HepG2 (cell line): ENCODE results near the gene DGCR6. TPM values are rescaled to one million over a fixed set of nuclear protein-coding genes. Genes with fewer than 3 reads are reported as not detected.

Experiments used
- ATAC-seq: fragments of 200-7000 bp; cut with Tn5 transposase; 3 replicates; pipeline ENCODE4 v1.9.1; 2020; ENCODE audit warnings: mild to moderate bottlenecking, moderate library complexity
- BruUV-seq: library from RNA; stranded (reverse); fragments of 400-500 nt; replicated peaks from 2 replicates; lab custom pipeline; 2021; lab: Mats Ljungman, UMichigan
- CTCF ChIA-PET: fragments of 300-600 bp; formaldehyde crosslinking; extraction: SDS; loops from one replicate; lab custom pipeline; 2021; ENCODE audit warnings: low total read pairs, inconsistent platforms, low intra/inter-chr PET ratio; lab: Yijun Ruan, JAX
- POLR2A ChIA-PET: fragments of 350-600 bp; sonication (Branson Sonifier 250); formaldehyde crosslinking; loops from one replicate; lab custom pipeline; 2020; ENCODE audit warnings: antibody characterized with exemption, inconsistent platforms; lab: Yijun Ruan, JAX
- DNase-seq: peaks from one replicate; pipeline ENCODE4 v3.0.0-alpha.2; 2015; ENCODE audit warnings: low spot score
- FAIRE-seq: peaks from 3 replicates; lab custom pipeline; 2011; peaks lifted over from hg19 to GRCh38; lab: Jason Lieb, UNC
- H2AFZ ChIP-seq: one replicate; pipeline ENCODE4 v1.6.1; 2011; ENCODE audit warnings: low read length, inconsistent platforms
- H3K27ac ChIP-seq: fragments of 300-600 bp; 3 replicates; pipeline ENCODE4 v1.8.0; 2011; ENCODE audit warnings: mixed run types, mild to moderate bottlenecking, mixed read lengths, low read length, inconsistent platforms; ENCODE audit not compliant: insufficient read depth; ENCODE audit errors: extremely low read length
- H3K27me3 ChIP-seq, 2 experiments: fragments of 200-600 bp in 1 of 2; 2 replicates in 1 of 2; 3 replicates in 1 of 2; pipeline versions ENCODE4 v1.6.0 to v1.8.0; 2011; ENCODE audit warnings: low read length in 2 of 2, mild to moderate bottlenecking in 2 of 2, moderate library complexity in 2 of 2, inconsistent platforms in 1 of 2; ENCODE audit not compliant: insufficient read depth in 2 of 2, control insufficient read depth in 1 of 2
- H3K36me3 ChIP-seq, 2 experiments: fragments of 200-600 bp in 1 of 2; replicated peaks in 1 of 2; 2 replicates in 1 of 2; 3 replicates in 1 of 2; pipeline versions ENCODE4 v1.5.1 to v1.8.0; 2011; ENCODE audit warnings: low read length in 2 of 2, inconsistent platforms in 1 of 2; ENCODE audit not compliant: insufficient read depth in 2 of 2, control insufficient read depth in 1 of 2
- H3K4me1 ChIP-seq: 2 replicates; pipeline ENCODE4 v1.5.1; 2012; ENCODE audit warnings: low read length, inconsistent platforms; ENCODE audit not compliant: insufficient read depth
- H3K4me2 ChIP-seq: 2 replicates; pipeline ENCODE4 v1.6.0; 2011; ENCODE audit warnings: low read depth, low read length, inconsistent platforms
- H3K4me3 ChIP-seq, 3 experiments: fragments of 200-600 bp in 1 of 3; sonication (generic), shearing (Covaris generic) in 1 of 3; replicated peaks in 1 of 3; 2 replicates each; pipeline ENCODE4 v1.5.1; 2011 to 2016; ENCODE audit warnings: low read length in 3 of 3, inconsistent platforms in 2 of 3, low read depth in 2 of 3, mild to moderate bottlenecking in 2 of 3, control low read depth in 1 of 3, mixed read lengths in 1 of 3; ENCODE audit not compliant: insufficient read depth in 1 of 3
- H3K79me2 ChIP-seq: one replicate; pipeline ENCODE4 v1.6.1; 2011; ENCODE audit warnings: low read length, inconsistent platforms; ENCODE audit not compliant: insufficient read depth
- H3K9ac ChIP-seq: 2 replicates; pipeline ENCODE4 v1.6.0; 2011; ENCODE audit warnings: mild to moderate bottlenecking, low read depth, low read length, inconsistent platforms; ENCODE audit not compliant: insufficient read depth
- H3K9me3 ChIP-seq: 2 replicates; pipeline ENCODE4 v1.5.1; 2012; ENCODE audit warnings: mild to moderate bottlenecking, low read length
- H4K20me1 ChIP-seq: 2 replicates; pipeline ENCODE4 v1.6.0; 2011; ENCODE audit warnings: inconsistent platforms, mild to moderate bottlenecking, low read length, moderate library complexity; ENCODE audit not compliant: insufficient read depth
- CBX2 ChIP-seq, 2 experiments: fragments of 200-600 bp in 1 of 2; sonication (generic); formaldehyde crosslinking in 1 of 2; IDR thresholded peaks; 2 replicates each; pipeline versions ENCODE4 v1.7.0 to v1.8.1; 2018 to 2022; ENCODE audit warnings: low read depth in 2 of 2, low read length in 1 of 2, mild to moderate bottlenecking in 1 of 2, missing genetic modification reagents in 1 of 2
- ESRRA ChIP-seq: sonication (generic); formaldehyde crosslinking; IDR thresholded peaks from 2 replicates; pipeline ENCODE4 v1.5.1; 2020; ENCODE audit warnings: mild to moderate bottlenecking, low read depth, missing genetic modification reagents
- MED13 ChIP-seq: sonication (generic); formaldehyde crosslinking; IDR thresholded peaks from 2 replicates; pipeline ENCODE4 v1.5.0; 2020; ENCODE audit warnings: missing genetic modification reagents
- NFKB2 ChIP-seq: sonication (generic); formaldehyde crosslinking; IDR thresholded peaks from 2 replicates; pipeline ENCODE4 v1.4.0; 2020; ENCODE audit warnings: missing genetic modification reagents, borderline replicate concordance
- ZNF749 ChIP-seq: sonication (generic); formaldehyde crosslinking; IDR thresholded peaks from 2 replicates; pipeline ENCODE4 v1.8.0; 2022; ENCODE audit warnings: mild to moderate bottlenecking, missing genetic modification reagents, moderate library complexity, borderline replicate concordance
- whole genome bisulfite sequencing: methylation state at CpG from one replicate; pipeline ENCODE4 v1.1.6; 2017; ENCODE audit warnings: low lambda C conversion rate; 5-methylcytosine and 5-hydroxymethylcytosine counted together
- in situ Hi-C: cut with HindIII; loops from 2 replicates; pipeline ENCODE4 v1.10.0; 2017; ENCODE audit warnings: low pct_unique_long_range_greater_than_20kb; ENCODE audit not compliant: extremely low pct_ligation_motif_present
- intact Hi-C: fragments of 100-400 bp; cut with micrococcal nuclease; formaldehyde crosslinking; loops from one replicate; pipeline ENCODE4 v1.10.0; 2022; ENCODE audit not compliant: unreplicated experiment
- polyA plus RNA-seq, 8 experiments: library from polyadenylated mRNA; depleted of rRNA in 3 of 8; stranded (reverse) in 7 of 8; unstranded in 1 of 8; fragments of >200 nt; fragmentation: Illumina TruSeq in 4 of 8; extraction: Trizol in 4 of 8; gene quantifications; 2 replicates each; pipeline versions ENCODE4 v1.2.1 to v1.2.3, GENCODE V29; 2011 to 2016; ENCODE audit warnings: low read depth in 4 of 8, missing spikeins in 1 of 8, mixed read lengths in 1 of 8; ENCODE audit not compliant: insufficient read depth in 1 of 8
- total RNA-seq, 5 experiments: library from RNA; depleted of rRNA; stranded (reverse); fragments of >200 nt; fragmentation: Illumina TruSeq; extraction: Trizol; gene quantifications; 2 replicates each; pipeline ENCODE4 v1.2.3, GENCODE V29; 2016; ENCODE audit warnings: low read depth in 1 of 5
- TF ChIP-seq, protein P1 (sequence below): sonication (generic); formaldehyde crosslinking; IDR thresholded peaks from 2 replicates; pipeline ENCODE4 v1.4.0; 2020; ENCODE audit warnings: missing genetic modification reagents, borderline replicate concordance

The DGCR6 gene
- total and polyA plus RNA-seq, 2 of the 13 experiments (the other 11 are each of a cell fraction or from before 2014, with no cell fraction given), result 0.07 TPM; not detected in 1

DNA sequence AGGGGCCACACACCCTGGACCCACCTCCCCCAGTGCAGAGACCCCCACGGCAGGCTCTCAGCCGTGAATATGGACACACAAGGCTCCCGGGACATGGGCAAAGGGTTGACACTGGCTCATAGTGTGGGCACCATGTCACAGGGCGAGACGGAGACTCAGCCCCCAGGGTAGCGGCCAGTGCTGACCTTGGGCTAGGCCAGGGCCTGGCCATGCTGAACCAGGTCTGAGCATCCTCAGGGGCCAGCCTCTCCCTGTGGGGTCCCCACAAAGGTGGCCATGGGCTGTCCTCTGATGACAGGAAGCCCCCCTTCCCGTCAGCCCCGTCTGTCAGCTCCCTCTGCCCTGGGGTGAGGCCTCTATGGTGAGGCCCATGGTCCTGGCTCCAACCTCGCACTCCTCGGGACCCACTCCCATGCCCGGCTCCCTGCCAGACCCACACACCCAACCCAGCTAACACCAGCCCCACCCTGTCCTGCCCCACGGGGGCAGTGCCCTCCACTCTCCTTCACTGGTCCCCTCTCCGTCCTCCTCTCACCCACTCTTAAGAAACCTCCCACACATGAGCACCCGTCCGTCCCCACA, 49.0 kb downstream of the DGCR6 start:
- no peak for DNase-seq
- H3K4me2 ChIP-seq, result no peak overlapping the region
- no peak for TF ChIP-seq MED13 (CRISPR knock-in tag)
- H3K4me3 ChIP-seq, result no peak overlapping the region
- no peak overlapping the region for H3K27ac ChIP-seq
- FAIRE-seq, result no peak
- intact Hi-C loops (loop anchor here (1.0 kb wide), 1 partner anchor 32 kb away; no protein-coding TSS in a partner anchor), in situ Hi-C loops (loop anchor here (25.0 kb wide), 2 partner anchors 1207 to 1332 kb away; partner anchors contain the start of gene CCDC188)
- ChIA-PET CTCF (interaction anchor here (1.3 kb wide), 1 partner anchor 33 kb away, joined by 8 read pairs; no protein-coding TSS in a partner anchor), POLR2A (no interaction called here)
- ATAC-seq, result no peak; the same call in 2 of the 3 replicates
- no peaks in the 10 kb centered on the region for H4K20me1 ChIP-seq
- no peaks in the 10 kb centered on the region for H3K36me3 ChIP-seq
- no peaks in the 10 kb centered on the region for H3K79me2 ChIP-seq
- H3K4me1 ChIP-seq, result no peaks in the 10 kb centered on the region
- peaks cover 3 to 9% of the 10 kb centered on the region in 2 experiments; a peak in 3 of 5 replicates for H3K27me3 ChIP-seq
- no TSS peak for BruUV-seq
- H2AFZ ChIP-seq, result no peak overlapping the region
- no peak overlapping the region for H3K9ac ChIP-seq
- no peaks in the 10 kb centered on the region for H3K9me3 ChIP-seq
- WGBS, result 20% methylated on average over 9 of the region's 15 CpGs

DNA sequence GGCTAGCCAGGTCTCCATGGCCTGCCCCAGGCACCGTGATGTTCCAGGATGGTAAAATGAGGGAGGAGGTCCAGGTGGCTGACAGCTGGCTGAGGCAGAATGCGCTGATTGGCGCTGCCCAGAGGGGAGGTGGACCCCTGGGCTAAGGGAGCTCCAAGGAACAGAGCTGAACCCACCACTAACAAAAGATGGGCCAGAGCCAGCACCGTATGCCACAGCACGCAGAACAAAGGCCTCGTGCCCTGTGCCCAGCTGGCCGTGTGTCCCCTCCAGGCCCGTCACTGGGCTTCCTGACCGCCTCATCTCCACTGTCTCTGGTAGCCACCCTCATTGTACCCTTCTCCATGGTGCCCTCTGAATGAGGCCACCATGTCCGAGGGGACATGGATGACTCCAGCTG, 49.6 kb downstream of the DGCR6 start:
- no TSS peak for BruUV-seq
- H3K27me3 ChIP-seq, result peaks cover 4 to 9% of the 10 kb centered on the region in 2 experiments; a peak in 3 of 5 replicates
- in situ Hi-C loops, result loop anchor here (25.0 kb wide), 2 partner anchors 1207 to 1332 kb away; partner anchors contain the start of gene CCDC188
- no peaks in the 10 kb centered on the region for H3K4me1 ChIP-seq
- intact Hi-C loops, result no loop called here
- no peaks in the 10 kb centered on the region for H3K79me2 ChIP-seq
- H3K4me3 ChIP-seq, result no peak overlapping the region
- no peak overlapping the region for H3K27ac ChIP-seq
- H4K20me1 ChIP-seq, result no peaks in the 10 kb centered on the region
- no peak for DNase-seq
- H3K9me3 ChIP-seq, result no peaks in the 10 kb centered on the region
- no peak for ATAC-seq
- 9% methylated on average over 6 of the region's 10 CpGs for WGBS
- ChIA-PET CTCF (no interaction called here), POLR2A (no interaction called here)
- H2AFZ ChIP-seq, result no peak overlapping the region
- H3K9ac ChIP-seq, result no peak overlapping the region
- no peak overlapping the region for H3K4me2 ChIP-seq
- no peaks in the 10 kb centered on the region for H3K36me3 ChIP-seq
- no peak for FAIRE-seq
- no peak for TF ChIP-seq NFKB2
- TF ChIP-seq ESRRA, result no peak
- no peak for TF ChIP-seq ZNF749 (CRISPR knock-in tag)
- no peak for TF ChIP-seq CBX2 (IDR thresholded peaks at IDR 0.05; ENCODE audit: low read depth, low read length)
- no peak for TF ChIP-seq CBX2 (CRISPR knock-in tag; IDR thresholded peaks at IDR 0.05; ENCODE audit: low read depth)
- TF ChIP-seq, protein P1, sequence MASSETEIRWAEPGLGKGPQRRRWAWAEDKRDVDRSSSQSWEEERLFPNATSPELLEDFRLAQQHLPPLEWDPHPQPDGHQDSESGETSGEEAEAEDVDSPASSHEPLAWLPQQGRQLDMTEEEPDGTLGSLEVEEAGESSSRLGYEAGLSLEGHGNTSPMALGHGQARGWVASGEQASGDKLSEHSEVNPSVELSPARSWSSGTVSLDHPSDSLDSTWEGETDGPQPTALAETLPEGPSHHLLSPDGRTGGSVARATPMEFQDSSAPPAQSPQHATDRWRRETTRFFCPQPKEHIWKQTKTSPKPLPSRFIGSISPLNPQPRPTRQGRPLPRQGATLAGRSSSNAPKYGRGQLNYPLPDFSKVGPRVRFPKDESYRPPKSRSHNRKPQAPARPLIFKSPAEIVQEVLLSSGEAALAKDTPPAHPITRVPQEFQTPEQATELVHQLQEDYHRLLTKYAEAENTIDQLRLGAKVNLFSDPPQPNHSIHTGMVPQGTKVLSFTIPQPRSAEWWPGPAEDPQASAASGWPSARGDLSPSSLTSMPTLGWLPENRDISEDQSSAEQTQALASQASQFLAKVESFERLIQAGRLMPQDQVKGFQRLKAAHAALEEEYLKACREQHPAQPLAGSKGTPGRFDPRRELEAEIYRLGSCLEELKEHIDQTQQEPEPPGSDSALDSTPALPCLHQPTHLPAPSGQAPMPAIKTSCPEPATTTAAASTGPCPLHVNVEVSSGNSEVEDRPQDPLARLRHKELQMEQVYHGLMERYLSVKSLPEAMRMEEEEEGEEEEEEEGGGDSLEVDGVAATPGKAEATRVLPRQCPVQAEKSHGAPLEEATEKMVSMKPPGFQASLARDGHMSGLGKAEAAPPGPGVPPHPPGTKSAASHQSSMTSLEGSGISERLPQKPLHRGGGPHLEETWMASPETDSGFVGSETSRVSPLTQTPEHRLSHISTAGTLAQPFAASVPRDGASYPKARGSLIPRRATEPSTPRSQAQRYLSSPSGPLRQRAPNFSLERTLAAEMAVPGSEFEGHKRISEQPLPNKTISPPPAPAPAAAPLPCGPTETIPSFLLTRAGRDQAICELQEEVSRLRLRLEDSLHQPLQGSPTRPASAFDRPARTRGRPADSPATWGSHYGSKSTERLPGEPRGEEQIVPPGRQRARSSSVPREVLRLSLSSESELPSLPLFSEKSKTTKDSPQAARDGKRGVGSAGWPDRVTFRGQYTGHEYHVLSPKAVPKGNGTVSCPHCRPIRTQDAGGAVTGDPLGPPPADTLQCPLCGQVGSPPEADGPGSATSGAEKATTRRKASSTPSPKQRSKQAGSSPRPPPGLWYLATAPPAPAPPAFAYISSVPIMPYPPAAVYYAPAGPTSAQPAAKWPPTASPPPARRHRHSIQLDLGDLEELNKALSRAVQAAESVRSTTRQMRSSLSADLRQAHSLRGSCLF (CRISPR knock-in tag), result no peak
